ENCODE data around the gene DIAPH1.

DNA sequence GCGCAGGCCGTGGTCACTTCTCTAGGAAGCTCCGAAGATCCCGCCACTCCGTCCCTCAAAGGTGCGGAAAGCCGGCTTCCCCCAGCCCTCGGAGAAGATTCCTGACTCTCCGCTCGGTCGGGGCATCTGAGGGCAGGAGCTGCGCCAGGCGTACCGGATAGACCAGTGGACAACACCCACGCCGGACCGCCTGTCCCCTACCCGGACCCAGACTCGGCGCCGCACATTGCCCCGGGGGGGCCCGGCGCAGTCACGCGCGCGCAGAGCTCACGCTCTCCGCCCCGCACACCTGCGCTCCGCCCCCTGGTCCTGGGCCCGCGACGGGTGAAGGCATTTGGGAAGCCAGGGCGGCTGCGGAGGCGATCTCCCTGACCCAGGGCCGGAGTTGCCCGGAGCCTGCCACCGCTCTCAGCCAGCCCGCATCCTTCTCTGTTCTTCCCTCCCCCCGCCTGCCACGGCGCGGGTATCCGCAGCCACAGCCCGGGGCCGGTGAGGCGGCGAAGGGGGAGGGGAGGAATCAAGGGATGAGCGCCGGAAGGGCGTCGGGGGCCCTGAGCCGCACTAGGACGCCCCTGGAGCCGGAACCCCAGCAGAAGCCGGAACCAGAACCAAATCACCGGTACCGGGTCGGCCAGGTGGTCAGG is 18.4 kb upstream of the DIAPH1 start:
- TF ChIP-seq, protein P1, sequence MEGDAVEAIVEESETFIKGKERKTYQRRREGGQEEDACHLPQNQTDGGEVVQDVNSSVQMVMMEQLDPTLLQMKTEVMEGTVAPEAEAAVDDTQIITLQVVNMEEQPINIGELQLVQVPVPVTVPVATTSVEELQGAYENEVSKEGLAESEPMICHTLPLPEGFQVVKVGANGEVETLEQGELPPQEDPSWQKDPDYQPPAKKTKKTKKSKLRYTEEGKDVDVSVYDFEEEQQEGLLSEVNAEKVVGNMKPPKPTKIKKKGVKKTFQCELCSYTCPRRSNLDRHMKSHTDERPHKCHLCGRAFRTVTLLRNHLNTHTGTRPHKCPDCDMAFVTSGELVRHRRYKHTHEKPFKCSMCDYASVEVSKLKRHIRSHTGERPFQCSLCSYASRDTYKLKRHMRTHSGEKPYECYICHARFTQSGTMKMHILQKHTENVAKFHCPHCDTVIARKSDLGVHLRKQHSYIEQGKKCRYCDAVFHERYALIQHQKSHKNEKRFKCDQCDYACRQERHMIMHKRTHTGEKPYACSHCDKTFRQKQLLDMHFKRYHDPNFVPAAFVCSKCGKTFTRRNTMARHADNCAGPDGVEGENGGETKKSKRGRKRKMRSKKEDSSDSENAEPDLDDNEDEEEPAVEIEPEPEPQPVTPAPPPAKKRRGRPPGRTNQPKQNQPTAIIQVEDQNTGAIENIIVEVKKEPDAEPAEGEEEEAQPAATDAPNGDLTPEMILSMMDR (IDR thresholded peaks at IDR 0.05) = no peak
- TF ChIP-seq POLR2AphosphoS5 (IDR thresholded peaks at IDR 0.05; ENCODE audit: insufficient read depth in 1 of 2, low read depth in 1 of 2) = peak in 1 of 2 donors; percentile 5

Measured in vagina (tissue), 2 donors.